ENCODE measurements around the gene PRKAG3. TPM values are rescaled to one million over a fixed set of nuclear protein-coding genes. Genes with fewer than 3 reads are reported as not detected.

PRKAG3 gene
- total RNA-seq, 4 donors from 2014 or later, result not detected

- DNase-seq (ENCODE audit: extremely low spot score), result no peak
- intact Hi-C loops (cut with DNase I), result no loop called here
- Histone ChIP-seq H3K27ac (replicated peaks in 1 of 4) (no peak overlapping the region), H3K9me3 (peaks cover 0 to 15% (median 6%) of the 10 kb centered on the region in 4 donors), H3K36me3 (no peaks in the 10 kb centered on the region), H3K27me3 (peaks cover 0 to 41% (median 0%) of the 10 kb centered on the region in 4 donors), H3K4me3 (no peak overlapping the region), H3K4me1 (peaks cover 0 to 11% (median under 1%) of the 10 kb centered on the region in 4 donors)
- 90% methylated on average over 2 of the region's 2 CpGs for WGBS
- TF ChIP-seq POLR2AphosphoS5 (IDR thresholded peaks at IDR 0.05) (no peak), EP300 (IDR thresholded peaks at IDR 0.05) (no peak), CTCF (IDR thresholded peaks at IDR 0.05) (no peak), POLR2A (IDR thresholded peaks at IDR 0.05; ENCODE audit: low read depth) (no peak)
Observed at GRCh38 chr2:218837495-218837894, 5.9 kb upstream of the PRKAG3 start.

- H3K9me3 ChIP-seq, result peaks cover 0 to 15% (median 6%) of the 10 kb centered on the region in 4 donors
- peaks cover 0 to 31% (median 14%) of the 10 kb centered on the region in 4 donors for H3K4me1 ChIP-seq
- intact Hi-C loops (cut with DNase I), result no loop called here
- TF ChIP-seq POLR2A (IDR thresholded peaks at IDR 0.05; ENCODE audit: low read depth) (no peak), CTCF (IDR thresholded peaks at IDR 0.05) (no peak), EP300 (IDR thresholded peaks at IDR 0.05) (no peak), POLR2AphosphoS5 (IDR thresholded peaks at IDR 0.05) (no peak)
- H3K27me3 ChIP-seq, result peaks cover 0 to 61% (median 0%) of the 10 kb centered on the region in 4 donors
- no peak overlapping the region for H3K4me3 ChIP-seq
- H3K27ac ChIP-seq (replicated peaks in 1 of 4), result no peak overlapping the region
- 75% methylated on average over 4 of the region's 4 CpGs for WGBS
- no peak for DNase-seq (ENCODE audit: extremely low spot score)
- H3K36me3 ChIP-seq, result no peaks in the 10 kb centered on the region
Observed at GRCh38 chr2:218834685-218835084, 3.1 kb upstream of the PRKAG3 start.

- no peaks in the 10 kb centered on the region for H3K36me3 ChIP-seq
- peaks cover 0 to 14% (median 6%) of the 10 kb centered on the region in 4 donors for H3K9me3 ChIP-seq
- DNase-seq (ENCODE audit: extremely low spot score), result no peak
- no peak for TF ChIP-seq EP300 (IDR thresholded peaks at IDR 0.05)
- TF ChIP-seq POLR2A (IDR thresholded peaks at IDR 0.05; ENCODE audit: low read depth), result no peak
- no peak for TF ChIP-seq POLR2AphosphoS5 (IDR thresholded peaks at IDR 0.05)
- no peak for TF ChIP-seq CTCF (IDR thresholded peaks at IDR 0.05)
- peaks cover 0 to 31% (median 14%) of the 10 kb centered on the region in 4 donors for H3K4me1 ChIP-seq
- H3K27me3 ChIP-seq, result peaks cover 0 to 69% (median 0%) of the 10 kb centered on the region in 4 donors
- intact Hi-C loops (cut with DNase I), result no loop called here
- H3K4me3 ChIP-seq, result no peak overlapping the region
- peak overlapping the region in 3 of 4 donors; percentile 38 to 57 (median 40) for H3K27ac ChIP-seq (replicated peaks in 1 of 4)
- WGBS, result 79% methylated on average over 4 of the region's 4 CpGs
Observed at GRCh38 chr2:218833023-218833609, 1.5 kb upstream of the PRKAG3 start.

GRCh38 chr2:218832520-218832919 lies 917 bp upstream of the PRKAG3 start:
- intact Hi-C loops (cut with DNase I), result no loop called here
- TF ChIP-seq POLR2A (IDR thresholded peaks at IDR 0.05; ENCODE audit: low read depth), result no peak
- TF ChIP-seq POLR2AphosphoS5 (IDR thresholded peaks at IDR 0.05), result no peak
- no peak for TF ChIP-seq EP300 (IDR thresholded peaks at IDR 0.05)
- no peak for TF ChIP-seq CTCF (IDR thresholded peaks at IDR 0.05)
- DNase-seq (ENCODE audit: extremely low spot score), result no peak
- peaks cover 0 to 75% (median 0%) of the 10 kb centered on the region in 4 donors for H3K27me3 ChIP-seq
- peaks cover 0 to 8% (median 3%) of the 10 kb centered on the region in 4 donors for H3K9me3 ChIP-seq
- H3K4me3 ChIP-seq, result no peak overlapping the region
- 58% methylated on average over 3 of the region's 3 CpGs for WGBS
- peaks cover 0 to 31% (median 14%) of the 10 kb centered on the region in 4 donors for H3K4me1 ChIP-seq
- H3K27ac ChIP-seq (replicated peaks in 1 of 4), result peak overlapping the region in 3 of 4 donors; percentile 47 to 57 (median 55)
- H3K36me3 ChIP-seq, result no peaks in the 10 kb centered on the region
